GM12878 (cell line): ENCODE measurements around the gene TTC39C. TPM values are rescaled to one million over a fixed set of nuclear protein-coding genes. Genes with fewer than 3 reads are reported as not detected.

Source experiments
- ATAC-seq: fragments of 200-7000 bp; cut with Tn5 transposase; 3 replicates; pipeline ENCODE4 v1.9.1; 2020; ENCODE audit warnings: mild to moderate bottlenecking, moderate library complexity
- BruUV-seq: library from RNA; stranded (reverse); fragments of 400-500 nt; replicated peaks from 2 replicates; lab custom pipeline; 2021; lab: Mats Ljungman, UMichigan
- CTCF ChIA-PET: fragments of 300-600 bp; sonication (Branson Sonifier 250); formaldehyde crosslinking; extraction: SDS; loops from one replicate; lab custom pipeline; 2021; ENCODE audit warnings: inconsistent platforms; lab: Yijun Ruan, JAX
- POLR2A ChIA-PET: fragments of 350-600 bp; formaldehyde crosslinking; extraction: SDS; loops from one replicate; lab custom pipeline; 2021; ENCODE audit warnings: inconsistent platforms; lab: Charles Lee
- RAD21 ChIA-PET: fragments of 300-600 bp; sonication (Branson Sonifier 250); formaldehyde crosslinking; loops from one replicate; lab custom pipeline; 2023; ENCODE audit warnings: antibody characterized with exemption; ENCODE audit not compliant: unreplicated experiment; lab: Charles Lee
- SMC1A ChIA-PET: fragments of 300-600 bp; sonication (Branson Sonifier 250); formaldehyde crosslinking; loops from one replicate; lab custom pipeline; 2023; ENCODE audit not compliant: unreplicated experiment, uncharacterized antibody; lab: Charles Lee
- DNase-seq: peaks from one replicate; pipeline ENCODE4 v3.0.0-alpha.2; 2011; ENCODE audit warnings: low read depth, low spot score
- FAIRE-seq: peaks from 3 replicates; lab custom pipeline; 2011; peaks lifted over from hg19 to GRCh38; lab: Jason Lieb, UNC
- H2AFZ ChIP-seq: 2 replicates; pipeline ENCODE4 v1.6.0; 2011; ENCODE audit warnings: low read depth, low read length, control low read depth; ENCODE audit not compliant: control insufficient read depth
- H3K27ac ChIP-seq: 2 replicates; pipeline ENCODE4 v1.5.1; 2011; ENCODE audit warnings: control low read depth; ENCODE audit not compliant: control insufficient read depth, insufficient read depth
- H3K27me3 ChIP-seq, 2 experiments: replicated peaks in 1 of 2; 2 replicates each; pipeline versions ENCODE4 v1.6.0 to v1.6.1; 2011; ENCODE audit warnings: low read length in 1 of 2; ENCODE audit not compliant: control insufficient read depth in 2 of 2, insufficient read depth in 2 of 2
- H3K36me3 ChIP-seq, 2 experiments: 2 replicates each; pipeline ENCODE4 v1.5.1; 2011; ENCODE audit warnings: low read length in 1 of 2; ENCODE audit not compliant: control insufficient read depth in 2 of 2, insufficient read depth in 2 of 2
- H3K4me1 ChIP-seq: 2 replicates; pipeline ENCODE4 v1.6.1; 2011; ENCODE audit warnings: mild to moderate bottlenecking, low read length, moderate library complexity, mixed read lengths; ENCODE audit not compliant: control insufficient read depth, insufficient read depth
- H3K4me2 ChIP-seq: 2 replicates; pipeline ENCODE4 v1.6.0; 2011; ENCODE audit warnings: control low read depth; ENCODE audit not compliant: control insufficient read depth, insufficient read depth
- H3K4me3 ChIP-seq: fragments of 200-600 bp; sonication (generic); 2 replicates; pipeline ENCODE4 v1.5.1; 2016
- H3K79me2 ChIP-seq: 2 replicates; pipeline ENCODE4 v1.6.0; 2011; ENCODE audit warnings: low read length; ENCODE audit not compliant: control insufficient read depth, insufficient read depth
- H3K9ac ChIP-seq: 2 replicates; pipeline ENCODE4 v1.8.0; 2011; ENCODE audit warnings: low read length, control low read depth, mixed read lengths; ENCODE audit not compliant: control insufficient read depth, insufficient read depth
- H3K9me3 ChIP-seq: replicated peaks from 3 replicates; pipeline ENCODE4 v1.5.1; 2011; ENCODE audit warnings: mild to moderate bottlenecking, low read length; ENCODE audit not compliant: control insufficient read depth, insufficient read depth
- H4K20me1 ChIP-seq: 2 replicates; pipeline ENCODE4 v1.6.0; 2011; ENCODE audit not compliant: control insufficient read depth, insufficient read depth
- CHD2 ChIP-seq: IDR thresholded peaks from 2 replicates; pipeline ENCODE4 v1.6.1; 2011; ENCODE audit warnings: low read depth, low read length, improper control_type of control experiment, borderline replicate concordance
- TCF3 ChIP-seq: IDR thresholded peaks from 2 replicates; pipeline ENCODE4 v1.6.1; 2012; ENCODE audit warnings: low read depth, mild to moderate bottlenecking, low read length, borderline replicate concordance; ENCODE audit not compliant: insufficient read depth
- ZNF207 ChIP-seq: fragments of 450-650 bp; IDR thresholded peaks from 2 replicates; pipeline ENCODE4 v1.6.1; 2014; ENCODE audit warnings: antibody characterized with exemption, mild to moderate bottlenecking, borderline replicate concordance
- WGBS: methylation state at CpG from one replicate; pipeline ENCODE4 v1.1.6; 2016; ENCODE audit warnings: low lambda C conversion rate; ENCODE audit not compliant: insufficient replicate concordance, insufficient coverage; ENCODE audit errors: missing lambda C conversion rate; 5-methylcytosine and 5-hydroxymethylcytosine counted together
- in situ Hi-C: fragments of 300-500 bp; cut with MboI; formaldehyde crosslinking; loops from 9 replicates; pipeline ENCODE4 v1.14.3; 2018; ENCODE audit warnings: mixed read lengths
- intact Hi-C: fragments of 100-400 bp; cut with micrococcal nuclease; formaldehyde crosslinking; loops from one replicate; pipeline ENCODE4 v1.14.2; 2022; ENCODE audit not compliant: unreplicated experiment
- polyA plus RNA-seq, 11 experiments: library from polyadenylated mRNA; depleted of rRNA in 4 of 11; unstranded in 6 of 11; stranded (reverse) in 5 of 11; fragments of >200 nt; fragmentation: Nextera tagmentation in 4 of 11; fragmentation: Illumina TruSeq in 1 of 11; extraction: Ambion mirVana in 4 of 11; extraction: Trizol in 1 of 11; gene quantifications; 1 replicate in 1 of 11; 2 replicates in 10 of 11; pipeline versions ENCODE4 v1.2.1 to v1.2.3, GENCODE V29; 2011 to 2016; ENCODE audit warnings: inconsistent platforms in 2 of 11, missing spikeins in 2 of 11, low read depth in 1 of 11
- total RNA-seq, 4 experiments: library from RNA; depleted of rRNA in 3 of 4; stranded (reverse); fragments of >200 nt in 3 of 4; fragmentation: Illumina TruSeq in 1 of 4; extraction: Trizol in 1 of 4; gene quantifications; 2 replicates each; pipeline versions ENCODE4 v1.2.1 to v1.2.3, GENCODE V29; 2013 to 2021
- TF ChIP-seq, protein P1 (sequence below): fragments of 150-350 bp; IDR thresholded peaks from 2 replicates; pipeline ENCODE4 v1.6.1; 2014; ENCODE audit warnings: mild to moderate bottlenecking, low read depth, low read length

The TTC39C gene
- total and polyA plus RNA-seq, 10 of the 15 experiments (the other 5 are each of a cell fraction or from before 2014, with no cell fraction given), result 21.1 to 91.0 (median 64.8) TPM

- TF ChIP-seq, protein P1, sequence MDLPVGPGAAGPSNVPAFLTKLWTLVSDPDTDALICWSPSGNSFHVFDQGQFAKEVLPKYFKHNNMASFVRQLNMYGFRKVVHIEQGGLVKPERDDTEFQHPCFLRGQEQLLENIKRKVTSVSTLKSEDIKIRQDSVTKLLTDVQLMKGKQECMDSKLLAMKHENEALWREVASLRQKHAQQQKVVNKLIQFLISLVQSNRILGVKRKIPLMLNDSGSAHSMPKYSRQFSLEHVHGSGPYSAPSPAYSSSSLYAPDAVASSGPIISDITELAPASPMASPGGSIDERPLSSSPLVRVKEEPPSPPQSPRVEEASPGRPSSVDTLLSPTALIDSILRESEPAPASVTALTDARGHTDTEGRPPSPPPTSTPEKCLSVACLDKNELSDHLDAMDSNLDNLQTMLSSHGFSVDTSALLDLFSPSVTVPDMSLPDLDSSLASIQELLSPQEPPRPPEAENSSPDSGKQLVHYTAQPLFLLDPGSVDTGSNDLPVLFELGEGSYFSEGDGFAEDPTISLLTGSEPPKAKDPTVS, result no peak
Measured at GRCh38 chr18:24053211-24053610, 38.7 kb downstream of the TTC39C start (continued).

- no peak overlapping the region for H3K4me2 ChIP-seq
- FAIRE-seq, result no peak
Measured at GRCh38 chr18:24054130-24054529, 39.6 kb downstream of the TTC39C start.

More at GRCh38 chr18:24054130-24054529, 39.6 kb downstream of the TTC39C start:
- SMC1A ChIA-PET, result no interaction called here
- TF ChIP-seq TCF3, result no peak
- TF ChIP-seq ZNF207, result no peak
- TF ChIP-seq CHD2, result no peak
- no peak overlapping the region for H3K9ac ChIP-seq
- H3K4me3 ChIP-seq, result no peak overlapping the region
- DNase-seq (no peak), ATAC-seq (peak; percentile 35; the same call in 1 of the 3 replicates)
- intact Hi-C loops (no loop called here), in situ Hi-C loops (no loop called here)
- POLR2A ChIA-PET, result no interaction called here
- WGBS, result 17% methylated on average over 4 of the region's 4 CpGs
- H3K27ac ChIP-seq, result no peak overlapping the region
- H3K36me3 ChIP-seq, result no peaks in the 10 kb centered on the region
- no peaks in the 10 kb centered on the region for H3K27me3 ChIP-seq
- BruUV-seq, result no TSS peak
- H3K79me2 ChIP-seq, result peaks cover 65% of the 10 kb centered on the region
- H2AFZ ChIP-seq, result no peak overlapping the region
- RAD21 ChIA-PET, result interaction anchor here (1.3 kb wide), 2 partner anchors 14 to 87 kb away, joined by 3 read pairs; no protein-coding TSS in a partner anchor
- H3K4me1 ChIP-seq, result peaks cover 40% of the 10 kb centered on the region
- no peaks in the 10 kb centered on the region for H4K20me1 ChIP-seq
- H3K9me3 ChIP-seq, result 0 out of 3 replicates have a peak, but pooled peaks cover 2% of the 10 kb centered on the region
- CTCF ChIA-PET, result no interaction called here
